GM15510 (cell line): ENCODE measurements around the gene RAB20.

Experiments used
- POLR2A ChIP-seq: IDR thresholded peaks from 3 replicates; pipeline ENCODE4 v1.6.1; 2011; ENCODE audit warnings: borderline replicate concordance; ENCODE audit not compliant: insufficient read length; ENCODE audit errors: extremely low read depth

The RAB20 gene

DNA sequence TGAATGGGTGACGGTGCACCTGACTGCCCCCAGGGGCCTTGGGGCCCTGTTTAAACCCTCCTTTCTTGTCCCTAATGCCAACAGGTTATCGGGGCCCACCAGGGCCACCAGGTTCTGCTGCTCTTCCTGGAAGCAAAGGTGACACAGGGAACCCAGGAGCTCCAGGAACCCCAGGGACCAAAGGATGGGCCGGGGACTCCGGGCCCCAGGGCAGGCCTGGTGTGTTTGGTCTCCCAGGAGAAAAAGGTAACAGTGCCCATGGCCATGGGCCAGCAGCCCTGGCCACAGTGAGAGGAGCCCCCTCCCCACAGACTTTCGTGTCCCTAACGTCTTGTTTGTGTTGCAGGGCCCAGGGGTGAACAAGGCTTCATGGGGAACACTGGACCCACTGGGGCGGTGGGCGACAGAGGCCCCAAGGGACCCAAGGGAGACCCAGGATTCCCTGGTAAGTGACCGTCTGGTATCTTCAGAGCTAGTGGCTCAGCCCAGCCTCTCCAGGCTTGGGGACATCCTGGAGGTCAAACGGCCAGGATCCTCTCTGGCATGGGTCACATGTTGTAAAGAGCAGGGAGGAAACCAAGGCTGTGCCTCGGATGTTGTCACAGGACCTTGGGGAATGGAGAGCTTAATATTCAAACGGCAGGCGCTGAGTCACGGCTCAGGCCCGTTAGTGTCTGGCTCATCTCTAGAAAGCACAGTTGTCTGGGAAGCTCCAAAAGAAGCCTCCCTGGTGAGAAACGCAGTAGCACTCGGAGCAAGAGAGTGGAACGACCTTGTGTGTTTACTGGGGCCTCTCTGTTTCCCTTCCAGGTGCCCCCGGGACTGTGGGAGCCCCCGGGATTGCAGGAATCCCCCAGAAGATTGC lies 58.3 kb downstream of the RAB20 start:
- TF ChIP-seq POLR2A: no peak

DNA sequence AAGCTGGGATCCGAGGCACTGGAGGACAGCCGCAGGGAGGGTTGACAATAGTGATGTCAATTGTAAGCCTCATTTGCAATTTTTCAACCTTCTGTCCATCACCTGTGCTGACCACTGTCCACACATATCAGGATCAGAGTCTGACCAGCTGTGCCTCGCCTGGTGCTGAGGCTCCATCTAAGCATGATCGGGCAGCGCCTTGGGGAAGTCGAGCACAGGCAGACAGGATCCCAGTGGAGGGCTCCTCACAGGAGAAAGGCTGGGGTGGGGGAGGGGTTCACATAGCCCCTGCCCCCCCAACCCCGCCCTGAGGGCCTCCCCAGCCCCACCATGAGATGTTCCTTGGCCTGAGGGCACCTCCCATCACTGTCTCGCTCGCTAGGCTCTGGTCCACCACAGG lies 60.3 kb downstream of the RAB20 start:
- TF ChIP-seq POLR2A: no peak

DNA sequence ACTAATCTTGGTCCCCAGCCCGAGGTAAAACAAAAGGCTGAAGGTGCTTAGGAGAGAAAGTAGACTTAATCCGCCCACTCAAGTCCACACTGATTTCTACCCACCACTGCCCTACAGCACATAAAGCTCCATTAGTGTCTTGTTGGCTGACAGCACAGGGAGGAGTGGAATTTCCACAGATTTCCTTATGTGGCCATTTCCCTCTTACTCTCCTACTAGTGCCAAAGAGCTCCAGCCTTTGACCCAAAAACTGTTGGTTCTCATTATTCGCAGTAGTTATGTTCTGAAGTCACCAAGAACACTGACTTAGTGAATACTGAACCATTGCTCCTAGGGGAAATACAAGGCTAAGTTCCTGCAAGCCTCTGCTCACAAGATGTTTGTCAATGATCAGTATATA lies 61.2 kb downstream of the RAB20 start:
- TF ChIP-seq POLR2A: no peak

DNA sequence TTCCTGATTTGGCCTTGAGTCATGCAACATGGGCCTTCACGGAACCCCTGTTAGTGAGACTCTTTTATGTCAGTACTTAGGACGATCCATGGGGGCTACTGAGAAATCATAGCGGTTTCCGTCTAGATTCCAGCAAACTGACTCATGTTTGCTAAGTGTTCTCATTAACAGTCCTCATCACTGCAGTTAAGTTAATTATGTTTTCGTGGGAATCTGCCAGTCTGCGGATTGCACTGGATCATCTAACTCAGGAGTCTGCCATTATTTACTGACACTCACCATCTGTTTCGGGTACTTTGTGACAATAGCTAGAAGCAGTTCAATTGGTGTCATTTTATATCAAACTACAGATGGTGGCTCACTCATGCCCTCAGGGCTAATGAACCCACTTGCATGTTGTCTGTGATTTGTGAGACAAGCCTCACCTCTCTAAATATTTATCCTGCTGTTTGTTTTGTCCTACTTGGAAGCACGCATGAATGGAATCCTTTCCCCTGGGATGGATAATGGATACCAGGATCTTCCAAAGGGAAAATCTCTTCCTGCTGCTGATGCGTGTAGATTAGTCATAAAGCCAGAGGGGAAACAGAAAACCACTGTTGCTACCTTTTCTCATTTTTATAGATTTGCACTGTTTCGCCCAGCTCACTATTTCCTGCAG lies 61.8 kb downstream of the RAB20 start:
- TF ChIP-seq POLR2A: no peak

DNA sequence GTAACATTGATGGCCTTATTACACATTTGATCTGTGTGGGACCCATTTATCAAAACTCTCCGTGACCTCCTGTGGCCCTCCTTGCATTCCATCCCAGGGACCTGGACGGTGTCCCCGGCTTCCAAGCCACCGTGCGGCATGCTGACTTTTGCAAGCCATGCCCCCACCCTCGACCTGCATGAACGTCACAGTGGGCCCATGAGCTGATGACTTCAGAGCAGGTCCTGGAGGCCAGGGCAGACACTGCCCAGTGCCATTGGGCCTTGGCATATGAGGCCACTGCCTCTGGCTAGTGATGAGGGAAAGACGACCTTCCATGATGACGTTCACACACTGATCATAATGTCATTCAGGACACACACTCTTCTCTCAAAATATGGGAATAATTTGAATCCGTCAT lies 62.8 kb downstream of the RAB20 start:
- TF ChIP-seq POLR2A: no peak

DNA sequence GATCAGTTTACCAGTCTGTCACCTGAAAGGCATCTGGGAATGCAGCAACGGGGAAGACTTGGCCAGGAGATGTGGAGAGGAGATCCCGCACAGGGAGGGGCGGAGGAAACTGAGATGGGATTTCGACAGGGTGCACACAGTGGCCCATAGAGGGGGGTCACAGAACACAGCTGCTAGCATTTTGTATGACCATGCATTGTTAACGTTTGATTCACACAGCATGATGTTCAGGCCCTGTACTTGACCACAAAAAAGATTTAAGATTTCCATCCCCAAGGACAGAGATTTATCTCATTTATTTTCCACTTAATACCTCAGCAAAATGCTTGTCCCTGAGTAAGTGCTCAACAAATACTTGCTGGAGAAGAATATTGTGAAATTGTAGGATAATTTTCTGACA lies 63.2 kb downstream of the RAB20 start:
- no peak for TF ChIP-seq POLR2A

DNA sequence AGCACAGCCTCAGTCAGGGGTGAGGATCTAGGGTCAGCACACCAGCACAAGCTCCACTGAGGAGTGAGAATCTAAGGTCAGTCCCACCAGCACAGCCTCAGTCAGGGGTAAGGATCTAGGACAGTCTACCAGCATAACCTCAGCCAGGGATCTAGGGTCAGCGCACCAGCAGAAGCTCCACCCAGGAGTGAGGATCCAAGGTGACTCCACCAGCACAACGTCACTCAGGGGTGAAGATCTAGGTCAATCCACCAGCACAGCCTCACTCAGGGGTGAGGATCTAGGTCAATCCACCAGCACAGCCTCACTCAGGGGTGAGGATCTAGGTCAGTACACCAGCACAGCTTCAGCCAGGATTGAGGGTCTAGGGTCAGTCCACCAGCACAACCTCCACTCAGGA lies 64.5 kb downstream of the RAB20 start:
- no peak for TF ChIP-seq POLR2A

DNA sequence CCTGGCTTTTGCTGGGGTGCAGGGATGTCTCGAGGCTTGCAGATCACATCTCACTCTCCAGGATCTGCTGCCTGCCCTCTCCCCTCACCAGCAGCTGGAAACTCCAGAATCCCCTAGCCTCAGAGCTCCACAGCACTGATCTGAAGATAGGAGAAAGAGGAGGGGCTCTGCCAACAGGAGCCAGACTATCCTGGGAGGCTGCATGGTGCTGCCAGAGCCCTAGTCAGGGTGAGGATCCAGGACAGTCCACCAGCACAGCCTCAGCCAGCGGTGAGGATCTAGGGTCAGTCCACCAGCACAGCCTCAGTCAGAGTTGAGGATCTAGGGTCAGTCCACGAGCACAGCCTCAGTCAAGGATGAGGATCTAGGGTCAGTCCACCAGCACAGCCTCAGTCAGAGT lies 65.2 kb downstream of the RAB20 start:
- no peak for TF ChIP-seq POLR2A

DNA sequence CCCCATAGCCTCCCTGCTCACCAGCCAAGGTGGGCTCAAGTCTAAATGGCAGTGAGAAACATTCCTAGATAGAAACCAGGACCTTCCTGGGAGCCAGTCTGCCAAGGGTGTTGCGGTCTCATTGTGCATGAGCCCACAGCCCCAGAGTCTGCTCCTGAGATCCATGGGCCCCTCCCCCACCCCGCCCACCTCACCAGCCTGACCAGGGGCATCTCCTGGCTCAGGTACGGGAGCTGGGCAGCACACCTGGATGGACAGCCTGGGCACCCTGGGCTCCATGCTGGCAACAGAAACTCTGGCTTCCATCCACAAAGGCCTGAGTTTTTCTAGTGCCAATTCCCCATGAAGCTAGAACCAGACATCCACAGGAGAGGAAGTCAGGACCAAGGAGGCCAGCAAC lies 65.6 kb downstream of the RAB20 start:
- TF ChIP-seq POLR2A: no peak

DNA sequence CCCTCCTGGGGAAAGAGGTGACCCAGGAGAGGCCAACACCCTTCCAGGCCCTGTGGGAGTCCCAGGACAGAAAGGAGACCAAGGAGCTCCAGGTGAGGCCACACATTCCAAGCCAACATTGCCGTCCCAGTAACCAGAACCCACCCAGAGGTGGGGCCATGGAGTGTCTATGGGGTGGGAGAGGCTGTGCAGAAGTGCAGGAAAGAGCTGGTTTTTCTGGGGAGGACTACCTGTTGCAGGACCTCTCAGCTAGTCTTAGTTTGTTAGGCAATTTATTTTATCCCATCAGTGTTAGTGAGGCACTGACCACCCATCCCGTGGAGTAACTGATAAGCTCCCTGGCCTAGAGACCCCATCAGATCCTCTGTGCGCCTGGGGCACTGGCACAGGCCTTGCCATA lies 66.1 kb downstream of the RAB20 start:
- no peak for TF ChIP-seq POLR2A

DNA sequence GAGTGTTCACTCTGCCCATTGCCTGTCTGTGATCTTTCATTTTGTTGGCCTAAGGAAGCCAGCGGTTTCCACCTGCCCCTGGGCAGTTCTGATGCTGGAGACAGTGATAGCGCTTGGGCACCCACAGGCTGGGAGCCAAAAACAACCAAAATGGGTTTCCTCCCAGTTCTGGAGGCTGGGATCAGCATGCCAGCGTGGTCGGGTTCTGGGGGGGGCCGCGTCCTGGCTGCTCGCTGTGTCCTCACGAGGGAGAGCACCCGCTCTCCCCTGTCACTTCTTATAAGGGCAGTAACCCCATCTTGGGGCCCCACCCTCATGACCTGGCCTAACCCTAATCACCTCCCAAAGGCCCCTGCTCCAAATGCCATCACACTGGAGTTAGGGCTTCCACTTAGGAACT lies 67.9 kb downstream of the RAB20 start:
- TF ChIP-seq POLR2A: no peak

DNA sequence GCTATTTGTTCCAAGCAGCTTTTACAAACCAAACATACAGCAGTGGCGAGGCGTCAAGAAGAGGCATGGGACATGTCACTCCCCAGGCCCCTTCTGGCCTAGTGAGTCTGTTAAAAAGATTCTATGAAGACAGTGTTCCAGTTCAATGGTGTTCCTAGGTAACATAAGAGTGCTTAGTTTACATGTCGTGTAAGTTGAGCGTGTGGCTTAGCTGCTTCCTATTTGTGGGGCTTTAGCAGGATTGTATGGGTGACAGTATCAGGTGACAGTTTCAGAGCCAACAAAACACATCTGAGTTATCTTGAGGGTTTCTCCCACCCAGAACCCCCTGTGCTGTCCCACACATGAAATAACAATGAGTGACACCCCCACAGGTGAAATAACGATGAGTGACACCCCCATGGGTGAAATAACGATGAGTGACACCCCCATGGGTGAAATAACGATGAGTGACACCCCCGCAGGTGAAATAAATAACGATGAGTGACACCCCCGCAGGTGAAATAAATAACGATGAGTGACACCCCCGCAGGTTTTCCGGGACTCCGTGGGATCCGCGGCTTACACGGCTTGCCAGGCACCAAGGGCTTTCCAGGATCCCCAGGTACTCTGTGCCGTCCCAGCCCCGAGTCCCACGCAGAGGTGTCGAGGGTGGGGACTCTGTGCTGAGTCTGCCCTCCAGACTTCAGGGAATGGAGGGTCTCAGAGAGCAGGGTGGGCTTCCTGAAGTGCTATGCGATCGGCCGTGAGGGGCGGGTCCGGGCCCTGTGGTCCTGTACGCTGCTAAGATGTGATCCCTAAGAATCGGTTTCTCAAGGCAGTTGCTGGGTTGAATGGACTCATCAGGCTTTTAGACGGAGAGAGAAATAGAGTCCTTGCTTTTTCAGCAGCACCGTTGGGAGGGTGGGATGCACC lies 68.6 kb downstream of the RAB20 start:
- no peak for TF ChIP-seq POLR2A

DNA sequence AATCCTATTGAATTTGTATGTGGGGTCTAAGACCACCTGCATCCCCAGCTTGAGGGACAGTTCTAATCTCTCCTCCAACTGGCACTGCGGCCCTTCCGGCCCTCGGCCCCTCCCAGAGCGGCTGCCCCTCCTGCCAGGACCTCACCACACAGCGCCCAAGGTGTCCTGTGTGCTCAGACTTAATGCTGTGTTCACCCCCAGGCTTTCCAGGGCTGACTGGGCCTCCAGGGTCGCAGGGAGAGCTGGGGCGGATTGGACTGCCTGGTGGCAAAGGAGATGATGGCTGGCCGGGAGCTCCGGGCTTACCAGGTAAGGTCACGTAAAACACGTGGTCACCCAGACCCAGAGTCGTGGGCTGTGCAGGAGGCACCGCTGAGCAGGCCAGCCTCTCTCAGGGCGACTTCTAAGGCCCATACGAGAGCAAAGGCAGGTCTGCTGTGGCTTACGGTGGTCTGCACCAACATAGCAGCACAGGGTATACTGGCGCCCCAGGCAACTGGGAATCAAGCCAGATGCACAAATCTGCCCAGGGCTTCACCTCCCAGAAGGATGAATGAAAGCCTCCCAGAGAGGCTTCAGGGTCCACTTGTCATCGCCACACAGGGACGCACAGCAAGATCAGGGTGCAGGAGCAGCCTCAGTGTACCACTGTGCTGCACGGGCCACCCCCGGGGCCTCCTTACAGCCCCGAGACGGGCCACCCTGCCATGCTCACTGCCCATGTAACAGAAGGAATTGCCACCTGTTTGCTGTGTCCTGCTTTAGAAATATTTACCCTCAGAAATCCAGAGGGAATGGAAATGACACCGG lies 69.4 kb downstream of the RAB20 start:
- no peak for TF ChIP-seq POLR2A

DNA sequence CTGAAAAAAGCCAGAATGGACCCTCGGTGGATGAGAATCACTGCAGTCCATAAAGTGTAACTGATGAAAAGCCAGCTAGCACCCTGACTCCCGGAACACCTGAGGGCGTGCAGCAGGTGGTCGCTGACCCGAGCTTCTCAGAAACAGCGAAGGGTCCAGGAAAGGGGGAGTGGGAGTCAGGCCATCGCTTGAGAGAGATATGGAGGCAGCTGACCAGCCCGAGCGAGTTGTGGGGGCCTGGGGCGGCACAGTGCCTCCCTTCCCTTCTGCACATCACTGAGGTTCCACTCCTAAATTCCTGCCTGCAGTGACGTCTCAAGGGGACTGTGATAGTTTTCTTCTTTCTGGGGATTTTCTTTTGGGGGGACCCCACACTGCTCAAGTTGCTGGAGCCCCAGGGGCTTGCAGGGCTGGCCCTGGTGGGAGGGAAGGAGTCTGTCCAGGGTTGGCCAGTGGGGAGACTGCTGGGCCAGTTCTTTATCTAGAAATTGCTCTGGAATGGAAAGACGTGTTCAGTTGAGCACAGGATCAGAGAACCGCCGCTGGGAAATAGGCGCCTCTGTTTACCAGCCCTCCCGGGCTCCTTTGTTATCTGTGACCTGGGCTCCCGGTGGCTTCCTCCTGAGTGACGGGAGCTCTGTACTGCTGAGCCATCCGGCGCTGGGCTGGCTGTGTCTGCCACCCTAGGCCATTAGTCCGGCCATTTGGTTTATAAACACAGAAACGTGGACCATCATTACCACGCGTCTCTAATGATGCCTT lies 71.3 kb downstream of the RAB20 start:
- TF ChIP-seq POLR2A: no peak
